HFF-Myc (cell line): Measurements from ENCODE around the gene PLA2G12B.

Experiments used
- DNase-seq: peaks from one replicate; pipeline ENCODE4 v3.0.0-alpha.2; 2011; ENCODE audit warnings: low read depth; ENCODE audit errors: extremely low read depth
- H3K4me3 ChIP-seq: replicated peaks from 2 replicates; pipeline ENCODE4 v1.5.1; 2011; ENCODE audit warnings: low read depth, mild to moderate bottlenecking, control low read depth, low read length
- TF ChIP-seq, protein P1 (sequence below): IDR thresholded peaks from 2 replicates; pipeline ENCODE4 v1.5.1; 2012; ENCODE audit warnings: mild to moderate bottlenecking, low read depth, low read length, control low read depth; ENCODE audit errors: missing control alignments

The PLA2G12B gene

DNA sequence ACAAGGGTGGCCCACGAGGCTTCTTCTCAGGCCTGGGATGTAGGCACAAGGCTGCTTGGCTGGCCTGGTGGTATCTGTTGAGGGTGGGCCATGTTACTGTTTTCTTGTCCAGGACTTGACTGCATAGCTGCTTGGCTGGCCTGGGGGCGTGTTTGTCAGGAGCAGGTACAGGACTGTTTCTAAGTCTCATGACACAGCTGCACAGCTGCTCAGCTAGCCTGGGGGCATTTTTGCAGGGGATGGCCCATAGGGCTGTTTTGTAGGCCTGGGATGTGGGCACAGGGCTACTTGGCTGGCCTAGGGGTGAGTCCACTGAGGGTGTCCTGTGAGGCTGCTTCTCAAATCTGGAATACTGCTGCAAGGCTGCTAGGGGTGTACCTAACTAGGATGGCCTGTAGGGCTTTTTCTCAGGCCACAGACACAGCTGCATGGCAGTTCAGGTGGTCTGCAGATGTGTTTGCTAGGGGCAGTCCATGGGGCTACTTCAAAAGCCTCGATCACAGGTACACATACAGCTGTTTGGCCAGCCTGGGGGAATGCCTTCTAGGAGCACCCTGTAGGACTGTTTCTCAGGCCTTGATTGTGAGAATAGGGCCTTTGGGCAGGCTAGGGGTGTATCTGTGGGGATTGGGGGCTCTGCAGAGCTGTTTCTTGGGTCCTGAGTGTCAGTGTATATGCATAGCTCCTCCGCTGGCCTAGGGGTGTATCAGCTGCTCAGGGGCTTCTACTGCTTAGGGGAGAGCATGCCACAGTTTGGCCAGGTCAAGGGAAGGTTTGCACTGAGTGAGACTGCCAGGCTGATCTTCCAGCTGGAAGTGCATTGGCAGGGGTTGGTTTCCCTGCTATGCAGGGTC, 26.6 kb upstream of the PLA2G12B start:
- TF ChIP-seq, protein P1, sequence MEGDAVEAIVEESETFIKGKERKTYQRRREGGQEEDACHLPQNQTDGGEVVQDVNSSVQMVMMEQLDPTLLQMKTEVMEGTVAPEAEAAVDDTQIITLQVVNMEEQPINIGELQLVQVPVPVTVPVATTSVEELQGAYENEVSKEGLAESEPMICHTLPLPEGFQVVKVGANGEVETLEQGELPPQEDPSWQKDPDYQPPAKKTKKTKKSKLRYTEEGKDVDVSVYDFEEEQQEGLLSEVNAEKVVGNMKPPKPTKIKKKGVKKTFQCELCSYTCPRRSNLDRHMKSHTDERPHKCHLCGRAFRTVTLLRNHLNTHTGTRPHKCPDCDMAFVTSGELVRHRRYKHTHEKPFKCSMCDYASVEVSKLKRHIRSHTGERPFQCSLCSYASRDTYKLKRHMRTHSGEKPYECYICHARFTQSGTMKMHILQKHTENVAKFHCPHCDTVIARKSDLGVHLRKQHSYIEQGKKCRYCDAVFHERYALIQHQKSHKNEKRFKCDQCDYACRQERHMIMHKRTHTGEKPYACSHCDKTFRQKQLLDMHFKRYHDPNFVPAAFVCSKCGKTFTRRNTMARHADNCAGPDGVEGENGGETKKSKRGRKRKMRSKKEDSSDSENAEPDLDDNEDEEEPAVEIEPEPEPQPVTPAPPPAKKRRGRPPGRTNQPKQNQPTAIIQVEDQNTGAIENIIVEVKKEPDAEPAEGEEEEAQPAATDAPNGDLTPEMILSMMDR: no peak
- DNase-seq: no peak
- H3K4me3 ChIP-seq: no peak overlapping the region

DNA sequence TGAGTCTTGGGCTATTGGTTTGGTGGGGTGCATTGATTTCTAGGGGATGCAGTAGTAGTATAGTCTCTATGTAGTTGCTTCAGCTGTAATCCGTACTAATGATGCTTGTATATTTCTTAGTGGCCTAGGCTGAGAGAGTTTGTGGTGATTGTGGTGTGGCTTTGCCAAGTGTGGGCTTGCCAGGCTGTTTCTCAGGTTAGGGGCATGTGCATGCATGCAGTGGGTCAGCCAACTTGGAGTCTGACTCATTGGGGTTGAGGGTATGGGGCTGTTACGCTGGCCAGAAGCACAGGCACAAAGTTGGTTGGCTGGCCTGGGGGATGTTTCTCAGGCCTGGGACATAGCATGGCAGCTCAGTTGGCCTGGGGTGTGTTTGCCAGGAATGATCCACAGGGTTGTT, 25.7 kb upstream of the PLA2G12B start:
- TF ChIP-seq, protein P1: no peak
- DNase-seq: no peak
- H3K4me3 ChIP-seq: no peak overlapping the region

- TF ChIP-seq, protein P1: no peak
- H3K4me3 ChIP-seq: no peak overlapping the region
- DNase-seq: no peak
These were observed 25.1 kb upstream of the PLA2G12B start for GRCh38 chr10:72979709-72980108.

- no peak overlapping the region for H3K4me3 ChIP-seq
- DNase-seq: no peak
- TF ChIP-seq, protein P1: no peak
These were observed 22.3 kb upstream of the PLA2G12B start for GRCh38 chr10:72976886-72977285.

- TF ChIP-seq, protein P1: no peak
- no peak for DNase-seq
- no peak overlapping the region for H3K4me3 ChIP-seq
These were observed 1.4 kb upstream of the PLA2G12B start for GRCh38 chr10:72956001-72956400.

- TF ChIP-seq, protein P1: no peak
- DNase-seq: no peak
These were observed 393 bp downstream of the PLA2G12B start for GRCh38 chr10:72954230-72954595.

More at GRCh38 chr10:72954230-72954595, 393 bp downstream of the PLA2G12B start:
- no peak overlapping the region for H3K4me3 ChIP-seq
